GM12878 (cell line): ENCODE results near the gene BRD9.

Source experiments
- RCOR1 ChIP-seq: conservative IDR thresholded peaks from 2 replicates; pipeline ENCODE4 v1.6.1; 2012; ENCODE audit warnings: low read depth, low read length, improper control_type of control experiment
- ZNF274 ChIP-seq: IDR thresholded peaks from one replicate; pipeline ENCODE4 v1.8.0; 2011; ENCODE audit not compliant: insufficient read length, insufficient read depth
- TF ChIP-seq, protein P1 (sequence below): fragments of 450-650 bp; IDR thresholded peaks from 2 replicates; pipeline ENCODE4 v1.6.1; 2016; ENCODE audit warnings: mild to moderate bottlenecking
- TF ChIP-seq, protein P2 (sequence below), 3 experiments: IDR thresholded peaks in 2 of 3; conservative IDR thresholded peaks in 1 of 3; 2 replicates each; pipeline ENCODE4 v1.5.1; 2011; ENCODE audit warnings: low read depth in 3 of 3, low read length in 3 of 3, mild to moderate bottlenecking in 3 of 3, control low read depth in 2 of 3, moderate library complexity in 2 of 3, inconsistent platforms in 1 of 3, mixed read lengths in 1 of 3; ENCODE audit not compliant: control insufficient read depth in 2 of 3, insufficient read depth in 1 of 3; ENCODE audit errors: extremely low read depth in 1 of 3
- TF ChIP-seq, protein P3 (sequence below): IDR thresholded peaks from 2 replicates; pipeline ENCODE4 v1.6.1; 2011; ENCODE audit warnings: borderline replicate concordance, low read depth, mild to moderate bottlenecking, moderate library complexity, mixed read lengths, low read length; ENCODE audit not compliant: insufficient read depth; ENCODE audit errors: extremely low read length

DNA sequence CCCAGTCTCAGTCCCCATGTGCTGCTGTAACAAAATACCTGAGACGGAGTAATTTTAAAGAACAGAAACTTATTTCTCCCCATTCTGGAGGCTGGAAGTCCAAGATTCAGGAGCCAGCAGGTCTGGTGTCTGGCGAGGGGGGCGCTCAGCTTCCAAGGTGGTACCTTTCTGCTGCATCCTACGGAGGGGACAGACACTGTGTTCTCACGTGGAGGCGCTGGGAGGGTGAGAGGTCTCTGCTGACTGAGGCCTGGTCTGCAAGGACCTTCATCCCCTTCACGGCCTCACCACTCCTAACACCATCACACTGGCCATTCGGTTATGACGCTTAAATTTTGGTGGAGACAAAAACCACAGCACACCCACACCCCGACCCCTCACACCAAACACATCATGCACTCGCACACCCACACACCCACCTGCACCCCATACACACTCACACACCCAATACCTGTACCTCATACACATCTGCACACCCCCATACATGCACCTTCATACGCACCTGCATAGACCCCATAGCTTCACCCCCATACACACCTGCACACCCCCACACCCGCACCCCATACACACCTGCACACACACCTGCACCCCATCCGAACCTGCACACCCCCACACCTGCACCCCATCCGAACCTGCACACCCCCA lies 32.0 kb downstream of the BRD9 start:
- TF ChIP-seq, protein P1, sequence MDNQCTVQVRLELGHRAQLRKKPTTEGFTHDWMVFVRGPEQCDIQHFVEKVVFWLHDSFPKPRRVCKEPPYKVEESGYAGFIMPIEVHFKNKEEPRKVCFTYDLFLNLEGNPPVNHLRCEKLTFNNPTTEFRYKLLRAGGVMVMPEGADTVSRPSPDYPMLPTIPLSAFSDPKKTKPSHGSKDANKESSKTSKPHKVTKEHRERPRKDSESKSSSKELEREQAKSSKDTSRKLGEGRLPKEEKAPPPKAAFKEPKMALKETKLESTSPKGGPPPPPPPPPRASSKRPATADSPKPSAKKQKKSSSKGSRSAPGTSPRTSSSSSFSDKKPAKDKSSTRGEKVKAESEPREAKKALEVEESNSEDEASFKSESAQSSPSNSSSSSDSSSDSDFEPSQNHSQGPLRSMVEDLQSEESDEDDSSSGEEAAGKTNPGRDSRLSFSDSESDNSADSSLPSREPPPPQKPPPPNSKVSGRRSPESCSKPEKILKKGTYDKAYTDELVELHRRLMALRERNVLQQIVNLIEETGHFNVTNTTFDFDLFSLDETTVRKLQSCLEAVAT, result no peak
- TF ChIP-seq ZNF274 (no peak), RCOR1 (no peak)
- TF ChIP-seq, protein P2, sequence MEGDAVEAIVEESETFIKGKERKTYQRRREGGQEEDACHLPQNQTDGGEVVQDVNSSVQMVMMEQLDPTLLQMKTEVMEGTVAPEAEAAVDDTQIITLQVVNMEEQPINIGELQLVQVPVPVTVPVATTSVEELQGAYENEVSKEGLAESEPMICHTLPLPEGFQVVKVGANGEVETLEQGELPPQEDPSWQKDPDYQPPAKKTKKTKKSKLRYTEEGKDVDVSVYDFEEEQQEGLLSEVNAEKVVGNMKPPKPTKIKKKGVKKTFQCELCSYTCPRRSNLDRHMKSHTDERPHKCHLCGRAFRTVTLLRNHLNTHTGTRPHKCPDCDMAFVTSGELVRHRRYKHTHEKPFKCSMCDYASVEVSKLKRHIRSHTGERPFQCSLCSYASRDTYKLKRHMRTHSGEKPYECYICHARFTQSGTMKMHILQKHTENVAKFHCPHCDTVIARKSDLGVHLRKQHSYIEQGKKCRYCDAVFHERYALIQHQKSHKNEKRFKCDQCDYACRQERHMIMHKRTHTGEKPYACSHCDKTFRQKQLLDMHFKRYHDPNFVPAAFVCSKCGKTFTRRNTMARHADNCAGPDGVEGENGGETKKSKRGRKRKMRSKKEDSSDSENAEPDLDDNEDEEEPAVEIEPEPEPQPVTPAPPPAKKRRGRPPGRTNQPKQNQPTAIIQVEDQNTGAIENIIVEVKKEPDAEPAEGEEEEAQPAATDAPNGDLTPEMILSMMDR (IDR thresholded peaks at IDR 0.05 in 2 of 3, conservative IDR thresholded peaks at IDR 0.05 in 1 of 3; ENCODE audit: control insufficient read depth in 2 of 3, extremely low read depth in 1 of 3, insufficient read depth in 1 of 3, low read depth in 3 of 3, low read length in 3 of 3), result no peak
- TF ChIP-seq, protein P3, sequence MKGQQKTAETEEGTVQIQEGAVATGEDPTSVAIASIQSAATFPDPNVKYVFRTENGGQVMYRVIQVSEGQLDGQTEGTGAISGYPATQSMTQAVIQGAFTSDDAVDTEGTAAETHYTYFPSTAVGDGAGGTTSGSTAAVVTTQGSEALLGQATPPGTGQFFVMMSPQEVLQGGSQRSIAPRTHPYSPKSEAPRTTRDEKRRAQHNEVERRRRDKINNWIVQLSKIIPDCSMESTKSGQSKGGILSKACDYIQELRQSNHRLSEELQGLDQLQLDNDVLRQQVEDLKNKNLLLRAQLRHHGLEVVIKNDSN, result no peak
